Esophagus muscularis mucosa (tissue), 4 donors: Measurements from ENCODE around the gene GATB.

Source experiments
- EP300 ChIP-seq: sonication (generic); formaldehyde crosslinking; IDR thresholded peaks from one replicate; pipeline ENCODE4 v1.6.1; 2017; ENCODE audit warnings: antibody characterized with exemption
- POLR2AphosphoS5 ChIP-seq, 2 donors: sonication (generic); formaldehyde crosslinking; IDR thresholded peaks; one replicate each; pipeline ENCODE4 v1.6.1; 2017; ENCODE audit warnings: antibody characterized with exemption in 2 of 2
- TF ChIP-seq, protein P1 (sequence below), 3 experiments: fragments of 200-600 bp in 2 of 3; fragments of 450-650 bp in 1 of 3; sonication (generic) in 2 of 3; IDR thresholded peaks; one replicate each; pipeline ENCODE4 v1.5.1; 2017 to 2019; ENCODE audit warnings: antibody characterized with exemption in 3 of 3, mild to moderate bottlenecking in 2 of 3, moderate library complexity in 1 of 3

GRCh38 chr4:151784706-151785105 is 23.9 kb upstream of the GATB start:
- TF ChIP-seq, protein P1, sequence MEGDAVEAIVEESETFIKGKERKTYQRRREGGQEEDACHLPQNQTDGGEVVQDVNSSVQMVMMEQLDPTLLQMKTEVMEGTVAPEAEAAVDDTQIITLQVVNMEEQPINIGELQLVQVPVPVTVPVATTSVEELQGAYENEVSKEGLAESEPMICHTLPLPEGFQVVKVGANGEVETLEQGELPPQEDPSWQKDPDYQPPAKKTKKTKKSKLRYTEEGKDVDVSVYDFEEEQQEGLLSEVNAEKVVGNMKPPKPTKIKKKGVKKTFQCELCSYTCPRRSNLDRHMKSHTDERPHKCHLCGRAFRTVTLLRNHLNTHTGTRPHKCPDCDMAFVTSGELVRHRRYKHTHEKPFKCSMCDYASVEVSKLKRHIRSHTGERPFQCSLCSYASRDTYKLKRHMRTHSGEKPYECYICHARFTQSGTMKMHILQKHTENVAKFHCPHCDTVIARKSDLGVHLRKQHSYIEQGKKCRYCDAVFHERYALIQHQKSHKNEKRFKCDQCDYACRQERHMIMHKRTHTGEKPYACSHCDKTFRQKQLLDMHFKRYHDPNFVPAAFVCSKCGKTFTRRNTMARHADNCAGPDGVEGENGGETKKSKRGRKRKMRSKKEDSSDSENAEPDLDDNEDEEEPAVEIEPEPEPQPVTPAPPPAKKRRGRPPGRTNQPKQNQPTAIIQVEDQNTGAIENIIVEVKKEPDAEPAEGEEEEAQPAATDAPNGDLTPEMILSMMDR (IDR thresholded peaks at IDR 0.05) = no peak
- TF ChIP-seq POLR2AphosphoS5 (IDR thresholded peaks at IDR 0.05) (no peak), EP300 (no peak)
